NCI-H2107 treated with DMSO at 0.1 percent for 48 hours (cell line): ENCODE data around the gene PPP1R1B.

Experiments used
- DNase-seq: peaks from one replicate; lab custom pipeline; 2025; ENCODE audit not compliant: unreplicated experiment; lab: John Stamatoyannopoulos, UW

Gene PPP1R1B

DNA sequence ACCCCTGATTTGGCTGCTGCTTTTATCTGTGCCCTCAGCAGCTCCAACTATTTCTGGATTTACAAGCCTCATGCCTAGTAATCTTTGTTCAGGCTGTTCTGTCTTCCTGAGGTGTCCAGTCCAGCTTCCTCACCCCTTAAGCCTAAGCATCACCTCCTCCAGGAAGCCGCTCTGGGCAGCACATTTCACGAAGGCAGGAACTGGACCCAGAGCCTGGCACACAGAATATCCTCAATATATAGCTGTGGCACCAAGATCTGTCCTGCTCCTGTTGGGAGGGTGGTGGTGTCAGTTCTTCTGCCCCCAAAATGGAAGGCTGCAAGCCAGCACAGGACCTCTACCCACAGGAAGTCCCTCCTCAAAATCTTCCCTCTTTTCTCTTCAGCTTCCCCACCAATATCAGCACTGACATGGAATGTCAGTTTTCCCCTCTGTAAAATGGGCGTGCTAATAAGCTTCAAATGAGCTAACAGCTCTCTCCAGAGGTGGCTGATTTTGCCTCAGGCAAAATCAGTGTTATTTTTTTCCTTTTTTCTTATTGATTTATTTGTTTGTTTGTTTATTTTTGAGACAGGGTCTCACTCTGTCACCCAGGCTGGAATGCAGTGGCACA, 12.1 kb upstream of the PPP1R1B start:
- no peak for DNase-seq

- DNase-seq, result no peak
Measured at GRCh38 chr17:39615434-39615833, 11.3 kb upstream of the PPP1R1B start.

GRCh38 chr17:39617100-39617445, 9.7 kb upstream of the PPP1R1B start:
- DNase-seq, result no peak

DNA sequence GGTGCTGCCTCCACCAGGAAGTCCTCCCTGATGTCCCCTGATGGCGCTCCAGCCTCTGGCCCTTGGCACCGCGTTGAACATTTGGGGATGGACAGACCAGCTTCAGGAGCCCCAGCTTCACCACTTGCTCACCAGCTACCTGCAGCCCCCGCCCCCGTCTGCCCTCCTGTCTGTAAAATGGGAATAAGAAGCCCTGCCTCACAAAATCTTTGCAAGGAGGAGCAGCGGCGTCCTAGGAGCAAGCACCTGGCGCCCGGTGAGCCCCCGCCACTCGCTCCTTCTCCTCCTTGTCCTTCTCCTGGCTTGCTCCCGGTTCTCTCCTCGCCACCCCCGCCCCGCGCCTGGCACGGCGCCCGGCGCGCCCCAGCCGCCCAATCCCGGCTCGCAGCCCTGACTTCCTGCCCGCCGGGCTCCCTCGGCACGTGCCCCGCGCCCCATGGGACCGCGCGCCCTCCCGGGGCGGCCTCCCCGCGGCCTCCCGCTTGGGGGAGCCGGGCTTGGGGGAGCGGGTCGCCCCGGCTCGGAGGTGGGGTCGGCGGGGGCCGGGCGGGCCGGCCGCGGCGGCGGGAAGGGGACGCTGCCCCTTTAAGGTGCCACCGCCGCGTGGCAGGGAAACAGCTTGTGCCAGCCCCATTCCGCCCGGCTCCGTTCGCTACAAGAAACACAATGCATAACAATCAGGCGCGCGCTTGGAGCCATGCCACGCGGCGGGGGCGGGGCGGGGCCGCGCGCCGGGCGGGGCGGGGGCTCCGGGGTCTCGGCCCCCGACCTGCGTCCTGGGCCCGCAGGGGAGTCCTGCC, 9.1 kb upstream of the PPP1R1B start:
- peak; percentile 76 for DNase-seq

DNA sequence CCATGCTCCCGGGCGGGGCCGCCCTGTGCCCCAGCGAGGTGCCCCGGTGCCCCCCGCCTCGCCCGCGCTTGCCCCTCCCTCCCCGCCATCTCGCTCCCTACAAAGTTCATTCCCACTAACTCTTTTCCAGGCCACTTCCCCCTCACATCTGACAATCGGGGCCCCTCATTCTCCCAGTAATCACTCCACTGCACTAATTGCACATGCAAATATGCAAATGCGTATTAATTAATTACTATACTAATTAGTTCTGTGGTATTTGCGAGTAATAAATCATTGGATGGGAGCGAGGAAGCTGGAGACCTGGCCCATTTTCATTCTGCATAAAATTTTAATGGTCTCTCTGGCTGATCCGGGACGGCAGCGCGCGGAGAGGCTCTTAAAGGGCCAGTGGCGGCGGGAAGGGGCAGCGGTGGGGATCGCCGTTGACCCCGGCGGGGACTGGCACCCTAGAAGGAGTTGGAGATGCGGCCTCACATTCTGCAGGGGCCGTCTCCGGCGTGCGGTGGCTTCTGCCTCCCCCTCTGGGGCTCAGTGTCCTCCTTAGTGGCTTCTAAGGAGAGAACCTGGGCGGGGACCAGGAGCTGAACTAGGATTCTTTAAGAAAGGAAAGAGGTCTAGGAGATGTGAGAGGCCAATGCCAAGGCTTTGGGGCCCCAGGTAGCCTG, 8.4 kb upstream of the PPP1R1B start:
- DNase-seq, result peak; percentile 65

- DNase-seq, result peak; percentile 25
Measured at GRCh38 chr17:39618956-39619785, 7.6 kb upstream of the PPP1R1B start.

DNA sequence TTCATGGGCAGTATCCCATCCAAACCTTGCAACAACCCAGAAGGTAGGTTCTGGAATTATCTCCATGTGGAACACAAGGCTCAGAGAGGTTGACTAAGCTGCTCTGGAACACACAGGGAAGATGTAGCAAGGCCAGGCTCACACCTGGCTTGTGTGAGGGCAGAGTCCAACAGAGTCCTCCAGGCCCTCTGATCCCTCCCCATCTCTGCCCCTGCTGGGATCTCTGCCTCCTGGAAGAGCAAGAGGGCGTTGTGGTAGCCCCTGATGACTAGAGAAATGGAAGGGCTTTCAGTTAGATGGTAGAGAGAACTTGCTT, 7.0 kb upstream of the PPP1R1B start:
- DNase-seq, result no peak

GRCh38 chr17:39621523-39622379, 5.0 kb upstream of the PPP1R1B start:
- peak; percentile 61 for DNase-seq

- no peak for DNase-seq
Measured at GRCh38 chr17:39622380-39623006, 4.3 kb upstream of the PPP1R1B start.

GRCh38 chr17:39623356-39623950, 3.3 kb upstream of the PPP1R1B start:
- peak; percentile 74 for DNase-seq

DNA sequence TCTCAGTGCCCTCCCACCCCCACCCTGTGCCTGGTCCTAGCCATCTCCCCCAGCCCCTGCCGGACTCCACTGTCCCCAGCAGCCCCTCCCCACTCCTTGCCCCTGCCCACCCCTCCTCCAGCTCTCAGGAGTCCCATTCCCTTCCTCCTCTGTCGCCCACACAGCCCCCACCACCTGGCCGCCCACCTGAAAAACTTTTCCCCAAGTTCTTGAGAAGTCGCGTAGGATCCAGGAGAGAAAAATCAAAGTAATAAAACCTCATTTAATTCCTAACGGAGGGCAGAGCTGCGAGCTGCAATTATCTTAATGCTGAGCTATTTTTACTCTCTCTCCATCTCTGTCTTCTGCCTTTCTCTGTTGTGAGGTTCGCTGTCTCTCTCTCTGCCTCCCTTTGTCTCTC, 2.4 kb upstream of the PPP1R1B start:
- DNase-seq, result no peak

DNA sequence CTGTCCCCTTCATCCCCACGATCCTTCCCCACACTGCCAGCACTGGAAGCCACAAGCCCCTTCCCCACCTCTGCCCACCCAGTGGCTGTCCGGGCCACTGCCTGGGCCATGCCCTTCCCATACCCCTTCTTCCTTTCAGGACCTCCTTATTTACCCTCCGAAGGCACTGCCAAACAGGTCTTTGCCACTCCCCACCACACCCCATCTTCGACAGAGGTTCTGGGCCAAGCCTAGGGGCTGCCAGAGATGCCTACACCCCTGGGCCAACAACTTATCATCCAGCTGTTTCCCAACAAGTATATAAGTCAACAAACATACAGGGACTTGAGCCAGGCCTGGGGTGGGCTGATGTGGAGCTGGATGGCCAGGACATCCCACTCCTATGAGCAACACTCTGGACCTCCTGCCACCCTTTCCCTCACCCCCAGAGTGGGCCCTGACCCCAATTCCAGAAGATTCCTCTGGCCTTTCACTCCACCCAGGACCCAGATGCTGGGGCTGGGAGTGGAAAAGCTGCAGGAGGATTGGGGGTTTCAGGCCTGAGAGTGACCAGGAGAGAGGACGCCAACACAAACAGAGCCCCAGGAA, 1.5 kb upstream of the PPP1R1B start:
- DNase-seq, result no peak

DNA sequence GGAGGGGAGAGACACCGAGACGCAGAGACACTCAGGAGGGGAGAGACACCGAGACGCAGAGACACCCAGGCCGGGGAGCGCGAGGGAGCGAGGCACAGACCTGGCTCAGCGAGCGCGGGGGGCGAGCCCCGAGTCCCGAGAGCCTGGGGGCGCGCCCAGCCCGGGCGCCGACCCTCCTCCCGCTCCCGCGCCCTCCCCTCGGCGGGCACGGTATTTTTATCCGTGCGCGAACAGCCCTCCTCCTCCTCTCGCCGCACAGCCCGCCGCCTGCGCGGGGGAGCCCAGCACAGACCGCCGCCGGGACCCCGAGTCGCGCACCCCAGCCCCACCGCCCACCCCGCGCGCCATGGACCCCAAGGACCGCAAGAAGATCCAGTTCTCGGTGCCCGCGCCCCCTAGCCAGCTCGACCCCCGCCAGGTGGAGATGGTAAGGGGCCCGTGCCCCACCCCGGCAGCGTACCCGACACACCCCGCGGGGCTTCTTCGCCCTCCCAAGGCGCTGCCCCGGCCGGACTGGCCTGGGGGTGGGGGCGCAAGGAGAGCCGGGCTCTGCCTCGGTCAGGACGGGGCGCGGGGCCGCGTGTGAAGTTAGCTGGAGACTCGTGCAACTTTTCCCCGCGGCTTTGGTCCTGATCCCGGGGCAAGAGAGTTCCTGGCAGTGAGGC, 427 bp downstream of the PPP1R1B start:
- DNase-seq, result no peak

DNA sequence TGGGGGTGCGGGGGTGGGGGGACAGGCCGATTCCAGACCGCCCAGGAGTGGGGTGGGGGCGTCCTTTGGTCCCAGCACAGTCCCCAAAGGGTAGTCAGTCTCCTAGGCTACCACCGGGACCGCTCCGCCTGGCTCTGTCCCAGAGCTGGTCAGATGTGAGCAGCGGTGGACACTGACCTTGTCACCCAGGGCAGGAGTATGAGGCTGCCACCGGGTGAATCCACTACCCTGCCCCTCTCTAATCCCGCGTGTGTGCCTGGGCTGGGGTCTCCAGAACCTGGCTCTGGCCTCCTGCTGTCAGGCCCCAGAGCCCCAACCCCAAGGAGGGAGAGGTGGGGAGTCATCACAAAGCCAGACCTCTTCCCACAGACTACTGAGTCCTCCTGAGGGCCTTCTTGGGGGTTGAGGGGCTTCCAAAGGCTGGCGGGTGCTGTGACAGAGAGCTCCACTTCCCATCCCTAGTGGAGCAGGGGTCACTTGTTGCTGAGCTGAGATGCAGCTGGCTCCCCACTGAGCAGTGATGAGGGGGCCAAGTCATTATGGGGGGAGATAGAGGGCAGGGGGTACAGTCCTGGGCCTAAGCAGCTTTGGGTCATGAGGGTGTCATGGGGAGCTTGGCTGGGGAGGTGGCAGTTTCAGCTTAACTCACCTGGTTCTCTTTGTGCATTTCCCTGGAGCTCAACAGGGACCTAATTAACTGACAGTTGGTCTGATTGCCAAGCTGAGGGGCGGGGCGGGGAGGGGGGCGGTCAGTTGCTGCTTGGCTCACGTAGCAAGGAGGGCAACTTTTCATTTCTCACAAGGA, 1.2 kb downstream of the PPP1R1B start:
- peak; percentile 61 for DNase-seq

DNA sequence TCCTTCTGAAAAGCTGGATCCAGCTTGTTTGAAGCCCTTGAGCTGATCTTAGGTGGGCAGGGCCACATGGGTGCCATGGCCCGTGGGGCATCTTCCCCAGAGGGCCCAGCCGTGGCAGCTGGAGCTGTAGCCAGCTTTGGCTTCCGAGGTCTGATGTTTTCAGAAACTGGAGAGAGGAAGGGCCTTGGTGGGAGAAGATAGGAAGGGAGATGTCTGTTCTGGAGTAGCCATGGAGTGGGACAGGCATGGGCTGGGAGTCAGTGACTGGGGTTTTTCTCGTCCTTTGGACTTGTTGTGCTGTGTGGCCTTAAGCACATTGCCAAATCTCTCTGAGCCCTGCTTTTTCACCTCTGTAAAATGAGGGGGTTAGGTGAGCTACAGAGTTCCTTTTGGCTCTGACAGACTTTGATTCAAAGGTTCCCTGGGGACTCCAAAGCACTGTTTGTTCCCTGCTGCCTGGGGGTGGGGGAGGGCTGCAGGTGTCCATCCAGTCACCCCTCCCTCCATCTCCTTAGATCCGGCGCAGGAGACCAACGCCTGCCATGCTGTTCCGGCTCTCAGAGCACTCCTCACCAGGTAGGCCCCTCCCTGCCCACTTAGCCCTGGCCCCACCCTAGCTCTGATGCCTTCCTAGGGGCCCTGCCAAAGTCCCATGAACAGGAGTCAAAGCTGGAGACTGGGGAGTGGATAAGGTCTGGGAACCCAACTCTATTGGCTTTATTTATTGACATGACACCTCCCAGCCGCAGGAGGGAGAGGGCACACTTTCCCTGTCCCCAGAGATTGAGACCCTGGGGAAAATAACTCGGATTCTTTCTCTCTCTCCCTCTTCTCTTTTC, 2.1 kb downstream of the PPP1R1B start:
- DNase-seq, result peak; percentile 82

- peak; percentile 74 for DNase-seq
Measured at GRCh38 chr17:39629494-39629880, 2.7 kb downstream of the PPP1R1B start.

DNA sequence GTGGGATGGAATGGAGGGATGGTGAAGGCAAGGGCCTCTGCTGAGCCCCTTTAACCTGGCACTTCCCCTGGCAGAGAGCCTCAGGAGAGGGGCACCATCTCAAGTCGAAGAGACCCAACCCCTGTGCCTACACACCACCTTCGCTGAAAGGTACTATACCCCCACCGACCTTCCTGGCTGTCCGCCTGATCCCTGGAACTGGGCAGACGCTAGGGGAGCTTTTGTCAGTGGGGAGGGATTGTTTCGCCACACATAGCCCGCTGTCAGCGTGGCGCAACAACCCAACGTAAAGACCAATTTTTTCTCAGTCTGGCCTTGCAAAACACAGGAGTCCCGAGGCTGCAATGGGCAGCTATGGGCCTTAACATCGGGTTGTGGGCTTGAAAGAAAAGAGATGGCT, 3.1 kb downstream of the PPP1R1B start:
- DNase-seq, result no peak
